GM18526 (cell line): ENCODE data around the gene KLHL42.

Experiments used
- POLR2A ChIP-seq: IDR thresholded peaks from 3 replicates; pipeline ENCODE4 v1.6.1; 2011; ENCODE audit not compliant: insufficient read length; ENCODE audit errors: extremely low read depth

The KLHL42 gene

DNA sequence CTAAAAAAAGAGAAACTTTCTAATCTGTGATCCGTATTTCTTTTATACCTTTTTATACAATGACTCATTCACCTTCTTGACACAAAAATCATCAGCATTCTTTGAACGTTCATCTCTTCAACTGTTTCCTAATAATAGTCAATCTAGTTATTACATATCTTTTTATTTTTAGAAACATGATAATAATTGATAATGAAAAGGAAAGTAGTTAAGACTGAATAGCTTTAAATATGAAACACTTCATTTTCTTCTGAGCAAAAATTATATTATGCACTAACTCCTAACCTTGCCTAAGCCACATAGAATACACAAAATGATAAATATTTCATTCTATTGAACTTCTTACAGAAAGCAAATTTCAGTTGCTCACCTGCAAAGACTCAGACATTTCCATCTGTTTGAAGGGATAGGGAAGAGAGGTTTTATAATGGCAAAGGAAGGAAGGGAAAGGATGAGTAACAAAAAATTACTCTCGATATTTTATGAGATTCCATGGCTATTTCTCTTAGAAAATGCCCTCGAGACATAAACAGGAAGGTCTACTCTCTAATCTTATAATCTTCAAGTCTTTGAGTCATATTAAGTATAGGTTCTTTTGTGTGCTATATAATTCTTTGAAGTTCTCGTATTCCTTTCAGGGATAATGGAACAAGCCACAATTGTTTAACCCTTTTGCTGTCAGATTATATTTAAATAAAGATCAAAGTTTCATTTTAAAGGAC is 7.5 kb upstream of the KLHL42 start:
- TF ChIP-seq POLR2A = no peak

DNA sequence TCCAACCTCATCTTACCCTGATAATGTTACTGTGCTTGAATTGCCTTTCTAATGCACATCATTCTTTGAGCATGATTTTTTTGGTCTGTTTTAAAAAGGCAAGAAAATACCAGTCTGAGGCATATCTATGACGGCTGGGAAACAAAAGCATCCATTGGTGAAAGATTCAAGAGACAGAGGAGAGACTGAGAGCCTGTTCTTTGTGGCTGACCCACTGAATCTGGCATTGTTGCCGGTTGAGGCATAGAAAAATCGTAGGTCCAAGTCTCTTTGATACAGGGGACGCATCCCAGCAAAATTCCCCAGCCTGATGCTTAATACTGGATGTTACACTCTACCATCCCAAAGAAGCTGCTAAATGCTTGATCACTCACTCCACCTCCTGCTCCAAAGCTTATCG is 2.9 kb upstream of the KLHL42 start:
- TF ChIP-seq POLR2A = no peak

DNA sequence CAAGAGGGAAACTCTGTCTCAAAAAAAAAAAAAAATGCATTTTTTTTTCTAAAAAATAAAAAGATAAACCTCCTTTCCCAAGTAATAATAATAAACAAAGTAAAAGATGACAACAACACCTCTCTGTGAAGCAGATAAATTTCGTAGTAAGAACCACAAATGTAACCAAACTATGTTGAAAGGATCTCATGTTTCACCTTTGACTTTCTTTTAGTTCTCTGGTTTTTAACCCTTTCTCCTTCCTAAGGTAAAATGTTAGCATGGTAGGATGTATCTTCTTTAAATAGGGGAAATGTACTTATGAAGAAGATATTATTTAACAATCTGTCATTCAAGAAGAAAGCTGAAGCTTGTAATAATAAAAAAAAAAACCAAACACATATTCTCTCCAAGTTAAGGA is 1.8 kb upstream of the KLHL42 start:
- no peak for TF ChIP-seq POLR2A

DNA sequence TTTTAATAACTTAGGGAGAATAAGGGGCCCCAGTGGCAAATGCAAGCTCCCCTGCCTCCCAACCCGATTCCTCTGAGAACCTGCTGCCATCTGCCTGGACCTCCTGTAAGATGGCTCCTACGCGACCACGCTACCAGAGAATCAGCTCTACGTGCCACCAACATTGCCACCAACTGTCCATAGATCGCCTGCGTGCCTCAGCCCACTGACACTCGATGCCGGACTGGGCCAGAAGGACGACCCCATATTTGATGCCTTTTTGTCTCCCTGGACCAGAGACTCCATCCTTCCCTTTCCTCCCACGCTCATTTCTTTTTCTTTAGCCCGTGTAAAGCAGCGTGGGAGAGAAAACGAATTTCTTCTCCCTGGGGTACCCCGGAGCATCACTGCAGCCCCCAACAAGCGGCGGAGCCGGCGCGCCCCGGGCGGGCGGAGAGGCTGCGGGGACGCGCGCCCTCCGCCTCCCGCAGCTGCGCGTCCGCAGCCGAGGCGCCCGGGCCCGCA is 565 bp upstream of the KLHL42 start:
- TF ChIP-seq POLR2A = no peak

DNA sequence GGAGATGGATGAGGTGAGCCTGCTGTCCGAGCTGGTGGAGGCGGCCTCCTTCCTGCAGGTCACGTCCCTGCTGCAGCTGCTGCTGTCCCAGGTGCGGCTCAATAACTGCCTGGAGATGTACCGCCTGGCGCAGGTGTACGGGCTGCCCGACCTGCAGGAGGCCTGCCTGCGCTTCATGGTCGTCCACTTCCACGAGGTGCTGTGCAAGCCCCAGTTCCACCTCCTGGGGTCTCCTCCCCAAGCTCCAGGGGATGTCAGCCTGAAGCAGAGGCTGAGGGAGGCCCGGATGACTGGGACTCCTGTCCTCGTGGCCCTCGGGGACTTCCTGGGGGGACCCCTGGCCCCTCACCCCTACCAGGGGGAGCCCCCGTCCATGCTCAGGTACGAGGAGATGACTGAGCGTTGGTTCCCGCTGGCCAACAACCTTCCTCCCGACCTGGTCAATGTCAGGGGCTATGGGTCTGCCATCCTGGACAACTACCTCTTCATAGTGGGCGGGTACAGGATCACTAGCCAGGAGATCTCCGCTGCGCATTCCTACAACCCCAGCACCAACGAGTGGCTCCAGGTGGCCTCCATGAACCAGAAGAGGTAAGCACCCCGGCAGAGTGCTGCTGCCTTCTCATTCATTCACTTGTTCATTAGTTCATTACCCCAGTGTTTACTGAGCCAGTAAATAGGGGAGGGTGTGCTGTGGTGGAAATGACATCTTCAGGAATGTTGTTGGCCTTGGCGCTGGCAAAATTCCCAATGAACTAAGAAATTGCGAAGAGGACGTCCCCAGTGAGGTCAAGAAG is 777 bp downstream of the KLHL42 start:
- no peak for TF ChIP-seq POLR2A

DNA sequence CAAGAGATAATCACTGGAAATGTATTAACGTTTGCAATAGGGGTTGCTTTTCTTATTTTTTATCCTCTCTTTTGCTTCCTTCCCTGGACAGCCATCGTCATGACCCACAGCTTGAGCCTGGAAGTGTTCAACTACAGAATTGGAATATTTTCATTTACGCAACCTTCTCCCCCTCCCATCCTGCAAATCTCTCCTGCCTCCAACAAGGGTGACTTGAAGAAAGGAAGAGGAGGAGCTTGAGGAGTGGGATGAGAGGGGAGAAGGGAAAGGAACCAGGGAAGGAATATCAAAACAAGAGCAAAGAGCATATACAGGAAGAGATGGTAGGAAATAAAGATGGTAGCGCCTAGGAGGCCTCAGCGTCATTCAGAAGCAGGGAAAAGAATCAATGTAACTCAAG is 1.6 kb downstream of the KLHL42 start:
- TF ChIP-seq POLR2A = no peak

DNA sequence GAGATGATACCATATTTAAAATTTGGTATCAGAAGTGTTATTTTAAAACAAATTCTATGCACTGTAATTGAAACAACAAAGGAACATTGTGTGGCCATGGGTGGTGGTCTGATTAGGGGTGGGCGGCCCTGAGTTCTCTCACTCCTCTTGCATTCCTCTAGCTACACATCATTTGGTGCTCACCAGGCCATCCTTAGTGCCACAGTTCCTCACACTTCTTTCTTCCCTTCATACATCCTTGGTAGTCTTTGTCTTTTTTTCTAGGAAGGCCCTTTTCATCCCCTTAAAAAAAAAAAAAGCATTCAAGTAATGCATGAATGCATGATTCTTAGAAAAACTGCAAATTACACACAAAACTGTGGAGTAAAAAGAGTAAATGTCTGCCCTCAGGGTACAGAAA is 2.4 kb downstream of the KLHL42 start:
- TF ChIP-seq POLR2A = no peak

DNA sequence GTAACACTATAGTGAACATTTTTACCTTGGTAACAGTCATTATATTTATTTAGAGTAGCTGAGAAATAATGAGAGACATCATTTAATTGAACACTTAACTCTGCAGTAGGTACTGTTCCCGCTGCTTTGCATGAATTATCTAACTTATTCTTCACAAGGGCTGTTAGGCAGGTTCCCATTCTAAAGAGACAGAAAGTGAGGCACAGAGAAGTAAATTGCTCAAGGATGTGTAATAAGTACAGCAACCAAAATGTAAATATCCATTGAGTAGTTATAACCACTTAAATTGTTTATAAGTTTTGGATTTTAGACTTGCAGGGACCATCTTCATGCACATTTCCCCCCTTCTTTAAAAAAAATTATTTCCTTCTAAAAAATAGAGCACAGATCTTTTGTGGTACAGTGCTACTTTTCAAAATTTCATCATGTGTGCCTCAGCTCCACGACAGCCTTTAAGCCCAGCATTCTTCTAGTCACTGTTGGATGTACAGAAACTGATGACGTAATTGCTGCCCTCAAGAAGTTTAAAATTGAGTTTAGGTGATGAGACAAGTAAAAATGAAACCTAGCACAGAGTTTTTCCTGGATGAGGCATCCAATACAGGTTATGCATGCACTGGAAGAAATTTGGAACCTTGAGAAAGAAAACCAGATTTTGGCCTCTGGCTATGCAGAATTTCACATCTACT is 6.0 kb downstream of the KLHL42 start:
- no peak for TF ChIP-seq POLR2A

DNA sequence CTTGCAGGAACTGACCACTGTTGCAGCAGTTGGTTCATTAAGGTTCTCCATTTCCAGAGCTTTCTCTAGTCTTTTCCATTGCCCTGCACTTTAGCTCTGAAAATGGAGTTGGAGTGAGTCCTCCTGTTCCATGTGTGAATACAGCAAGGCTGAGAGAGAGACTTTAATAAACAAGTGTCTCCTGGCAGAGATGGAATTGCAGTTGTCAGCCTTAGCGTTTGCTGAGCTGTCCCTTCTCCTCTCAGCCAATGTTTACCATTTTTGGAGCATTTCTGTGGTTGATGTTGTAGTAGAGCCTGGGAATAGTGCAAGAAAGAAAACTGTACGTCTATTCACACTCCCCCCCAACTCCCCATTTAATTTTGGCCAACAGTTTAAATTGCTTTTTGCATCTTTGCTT is 7.5 kb downstream of the KLHL42 start:
- no peak for TF ChIP-seq POLR2A

DNA sequence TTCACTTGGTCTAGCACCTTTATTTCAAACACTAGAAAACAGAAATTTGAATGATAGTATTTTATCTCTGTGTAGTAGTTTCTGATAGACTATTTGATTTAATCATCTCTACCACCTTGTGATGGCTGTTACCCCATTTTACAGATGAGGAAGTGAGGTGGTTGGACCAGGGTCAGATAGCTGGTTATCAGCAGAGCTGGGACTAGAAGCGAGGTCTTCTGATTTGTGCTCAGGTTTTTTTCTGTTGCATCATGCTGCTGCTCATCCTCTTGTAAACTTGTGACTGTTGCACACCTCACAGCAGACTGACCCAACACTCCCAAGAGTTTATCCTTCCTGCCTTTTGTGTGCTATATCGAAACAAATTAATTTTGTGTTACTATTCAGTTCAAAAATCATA is 10.1 kb downstream of the KLHL42 start:
- no peak for TF ChIP-seq POLR2A

DNA sequence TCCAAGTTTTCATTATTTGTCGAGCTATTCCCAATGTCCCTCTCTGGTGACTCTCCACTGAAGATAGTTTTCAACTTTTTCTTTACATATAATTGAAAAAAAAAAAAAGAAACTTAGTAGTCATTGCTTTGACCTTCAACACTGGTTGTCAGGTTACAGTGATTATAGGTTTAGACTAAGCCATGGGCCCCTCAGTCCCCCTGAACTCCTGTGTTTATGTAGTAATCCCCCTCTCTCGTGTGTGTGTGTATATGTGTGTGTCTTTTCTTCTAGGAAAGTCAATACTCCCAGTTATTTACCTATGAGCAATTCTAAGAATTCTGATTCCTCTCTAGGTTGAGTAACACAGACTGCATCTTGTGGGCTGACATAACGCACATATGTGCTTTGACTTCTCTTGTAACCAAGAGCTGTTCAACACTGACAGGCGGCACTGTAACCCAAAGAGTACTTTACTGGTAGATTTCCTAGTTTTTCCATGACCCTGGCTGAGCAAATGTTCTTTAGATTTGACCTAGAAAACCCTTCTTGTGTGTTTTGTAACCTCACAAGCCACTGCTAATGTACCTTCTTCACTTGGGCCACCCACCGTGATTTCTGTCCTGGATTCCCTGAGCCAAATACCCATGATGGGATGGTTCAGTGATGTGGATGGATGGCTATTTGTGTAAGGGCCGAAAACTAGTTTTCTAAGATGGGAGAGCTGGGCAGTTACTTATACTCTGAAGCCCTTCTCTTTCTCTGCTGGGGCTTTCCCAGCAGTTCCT is 15.0 kb downstream of the KLHL42 start:
- no peak for TF ChIP-seq POLR2A

DNA sequence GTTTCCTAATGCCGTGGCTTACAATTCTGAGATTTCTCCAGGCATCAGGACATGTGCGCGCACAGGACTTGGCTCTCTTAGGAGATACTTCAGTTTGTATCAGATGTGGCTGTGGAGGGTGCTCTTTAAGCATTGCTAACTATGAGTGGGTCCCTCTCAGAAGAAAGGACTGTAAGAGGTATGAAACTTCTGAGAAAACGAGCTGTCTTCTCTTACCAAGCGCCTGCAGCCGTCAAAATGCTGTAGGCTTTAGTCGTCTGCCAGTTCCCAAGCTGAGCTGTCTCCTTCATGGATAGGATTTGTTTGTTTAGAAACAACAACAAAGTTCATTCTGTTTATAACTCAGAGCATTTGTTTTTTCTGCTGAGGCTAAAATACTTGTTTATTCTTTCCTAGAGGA is 16.1 kb downstream of the KLHL42 start:
- TF ChIP-seq POLR2A = no peak

DNA sequence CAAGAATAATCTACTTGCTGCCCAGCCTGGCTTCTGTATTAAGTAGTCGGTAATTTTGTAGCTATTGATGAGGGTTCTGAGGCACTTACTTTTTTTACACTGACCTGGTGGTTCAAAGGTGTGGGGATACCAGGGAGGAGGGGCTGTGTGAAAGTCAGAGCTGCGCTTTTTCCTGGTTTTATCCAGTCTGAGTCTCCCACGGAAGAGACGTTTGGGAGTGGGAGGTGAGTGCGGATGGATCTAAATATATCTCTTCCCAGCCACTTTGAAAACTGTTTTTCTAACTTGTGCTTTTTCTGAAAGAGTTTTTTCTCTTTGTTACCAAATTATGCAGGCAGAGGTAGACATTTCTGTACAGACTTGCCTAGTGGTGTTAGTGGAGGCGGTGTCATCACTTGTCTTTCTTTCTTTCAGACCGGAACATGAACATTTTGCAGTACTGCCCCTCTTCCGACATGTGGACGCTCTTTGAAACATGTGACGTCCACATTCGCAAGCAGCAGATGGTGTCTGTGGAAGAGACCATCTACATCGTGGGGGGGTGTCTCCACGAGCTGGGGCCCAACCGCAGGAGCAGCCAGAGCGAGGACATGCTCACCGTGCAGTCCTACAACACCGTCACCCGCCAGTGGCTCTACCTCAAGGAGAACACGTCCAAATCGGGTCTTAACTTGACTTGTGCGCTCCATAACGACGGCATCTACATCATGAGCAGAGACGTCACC is 17.4 kb downstream of the KLHL42 start:
- TF ChIP-seq POLR2A = no peak

DNA sequence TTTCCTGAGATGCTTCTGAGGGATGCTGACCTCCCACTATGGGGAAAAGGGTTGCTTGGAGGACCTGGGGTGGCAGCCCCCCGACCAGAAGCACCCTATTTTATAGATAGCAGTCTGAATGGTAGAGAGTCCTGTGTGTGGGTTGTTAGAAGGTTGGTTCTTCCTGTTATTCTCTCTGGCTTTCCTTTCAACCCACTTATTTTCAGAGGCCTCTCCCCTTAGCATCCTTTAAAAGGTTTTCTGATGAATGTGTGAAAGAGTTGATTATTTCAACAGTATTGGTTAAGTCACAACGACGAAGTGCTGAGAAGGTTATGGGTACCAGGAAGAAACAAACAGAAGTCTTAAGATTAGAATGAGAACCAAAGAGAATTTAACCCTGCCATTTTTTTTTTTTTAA is 20.8 kb downstream of the KLHL42 start:
- no peak for TF ChIP-seq POLR2A

DNA sequence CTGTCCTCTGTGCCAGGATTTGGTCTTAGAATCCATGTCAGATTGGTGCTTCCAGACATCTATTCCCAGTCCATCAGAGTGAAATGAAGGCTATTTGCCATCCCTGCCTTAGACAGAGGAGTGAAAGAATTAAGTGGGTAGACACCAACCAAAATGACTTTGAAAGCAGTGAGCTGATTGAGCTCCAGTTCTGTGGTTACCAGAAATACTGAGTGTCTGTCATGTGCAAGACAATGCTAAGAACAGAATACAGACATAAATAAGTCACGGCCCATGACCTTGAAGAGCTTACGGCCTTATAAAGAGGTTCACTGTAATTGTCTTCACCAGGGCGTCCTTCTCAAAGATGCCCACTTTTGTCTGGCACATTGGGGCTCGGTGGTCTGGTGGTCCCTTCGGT is 21.6 kb downstream of the KLHL42 start:
- no peak for TF ChIP-seq POLR2A

DNA sequence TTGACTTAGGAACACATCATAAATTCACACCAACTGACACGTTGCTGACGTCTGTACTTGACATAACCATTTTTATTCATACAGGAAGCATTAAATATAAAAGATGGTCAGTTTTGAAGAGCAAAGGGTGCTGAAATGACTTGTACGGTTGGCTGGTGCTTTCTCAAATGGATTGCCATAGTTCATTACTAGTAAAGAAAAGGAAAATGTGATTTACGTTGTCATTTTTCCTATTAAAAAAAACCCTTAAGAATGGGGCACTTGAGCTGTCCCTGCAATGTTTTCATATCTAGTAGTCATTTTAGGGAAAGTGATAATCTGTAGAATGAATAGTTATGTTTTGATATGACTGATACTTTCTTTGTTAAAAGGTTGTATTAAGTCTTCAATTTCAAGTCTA is 22.5 kb downstream of the KLHL42 start:
- TF ChIP-seq POLR2A = no peak
